Measurements from ENCODE around the gene SDHB.
A peak's percentile ranks its signal among the peaks of the same experiment; 100 is the strongest.

Gene SDHB

DNA sequence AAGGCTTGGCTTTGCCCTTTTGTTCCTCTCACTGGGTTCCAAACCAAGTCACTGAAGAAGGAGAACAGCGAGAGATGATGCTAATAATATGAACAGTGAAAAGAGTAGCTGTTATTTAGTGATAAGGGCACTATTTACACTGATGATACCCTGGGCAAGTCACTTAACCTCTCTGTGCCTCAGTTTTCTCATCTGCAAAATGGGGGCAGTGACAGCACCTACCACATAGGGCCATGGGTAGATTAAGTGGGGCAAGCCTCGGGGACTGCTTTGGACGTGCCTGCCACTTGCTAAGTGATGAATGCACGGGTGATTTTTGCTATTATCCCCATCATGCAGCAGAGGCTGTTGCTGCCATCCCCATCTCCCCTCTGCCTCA, 51.3 kb downstream of the SDHB start:
- no peak overlapping the region for H3K23ac ChIP-seq (ENCODE audit: low read length in 2 of 2)
- H4K8ac ChIP-seq (ENCODE audit: low read length), result no peak overlapping the region
- no peak overlapping the region for H3K4me3 ChIP-seq (ENCODE audit: insufficient read depth in 1 of 2, low read depth in 1 of 2, low read length in 2 of 2)
- H2BK12ac ChIP-seq (ENCODE audit: low read length in 2 of 2), result no peak overlapping the region
- H2AFZ ChIP-seq (ENCODE audit: low read depth, low read length), result no peak overlapping the region
- no peak for DNase-seq
- H3K79me1 ChIP-seq (replicated peaks; ENCODE audit: low read length, poor library complexity, severe bottlenecking), result peaks cover 44% of the 10 kb centered on the region
- H3K4ac ChIP-seq (ENCODE audit: low read depth in 1 of 2, low read length in 2 of 2), result no peak overlapping the region
- no peak overlapping the region for H3K4me2 ChIP-seq (ENCODE audit: low read length, poor library complexity, severe bottlenecking)
- H3K4me1 ChIP-seq (ENCODE audit: control insufficient read depth, insufficient read depth, low read depth, low read length), result peaks cover 8% of the 10 kb centered on the region
- no peak overlapping the region for H4K91ac ChIP-seq (ENCODE audit: low read length)
- no peak overlapping the region for H3K14ac ChIP-seq (ENCODE audit: low read length in 2 of 2)
- 100% methylated on average over 4 of the region's 4 CpGs for WGBS
- H2BK15ac ChIP-seq (ENCODE audit: low read depth, poor library complexity, severe bottlenecking), result no peak overlapping the region
- no peaks in the 10 kb centered on the region for H3K9me3 ChIP-seq (ENCODE audit: control insufficient read depth, low read length)
- no peak overlapping the region for H3K18ac ChIP-seq (ENCODE audit: low read depth in 1 of 2, low read length in 2 of 2)
- no peak overlapping the region for H2BK120ac ChIP-seq (ENCODE audit: low read depth, low read length)
- peaks cover 51 to 89% of the 10 kb centered on the region in 2 experiments for H3K36me3 ChIP-seq (ENCODE audit: control insufficient read depth in 1 of 2, insufficient read depth in 2 of 2, low read depth in 1 of 2, low read length in 2 of 2)
- H3K27me3 ChIP-seq (ENCODE audit: control insufficient read depth in 1 of 2, insufficient read depth in 1 of 2, low read length in 2 of 2), result no peaks in the 10 kb centered on the region
- H3K9ac ChIP-seq (ENCODE audit: low read length), result no peak overlapping the region
- no peak overlapping the region for H3K27ac ChIP-seq (ENCODE audit: low read length, poor library complexity, severe bottlenecking)
- H2BK5ac ChIP-seq (ENCODE audit: low read depth, low read length, poor library complexity, severe bottlenecking), result no peak overlapping the region
- H2AK5ac ChIP-seq (ENCODE audit: low read length, severe bottlenecking), result no peak overlapping the region

DNA sequence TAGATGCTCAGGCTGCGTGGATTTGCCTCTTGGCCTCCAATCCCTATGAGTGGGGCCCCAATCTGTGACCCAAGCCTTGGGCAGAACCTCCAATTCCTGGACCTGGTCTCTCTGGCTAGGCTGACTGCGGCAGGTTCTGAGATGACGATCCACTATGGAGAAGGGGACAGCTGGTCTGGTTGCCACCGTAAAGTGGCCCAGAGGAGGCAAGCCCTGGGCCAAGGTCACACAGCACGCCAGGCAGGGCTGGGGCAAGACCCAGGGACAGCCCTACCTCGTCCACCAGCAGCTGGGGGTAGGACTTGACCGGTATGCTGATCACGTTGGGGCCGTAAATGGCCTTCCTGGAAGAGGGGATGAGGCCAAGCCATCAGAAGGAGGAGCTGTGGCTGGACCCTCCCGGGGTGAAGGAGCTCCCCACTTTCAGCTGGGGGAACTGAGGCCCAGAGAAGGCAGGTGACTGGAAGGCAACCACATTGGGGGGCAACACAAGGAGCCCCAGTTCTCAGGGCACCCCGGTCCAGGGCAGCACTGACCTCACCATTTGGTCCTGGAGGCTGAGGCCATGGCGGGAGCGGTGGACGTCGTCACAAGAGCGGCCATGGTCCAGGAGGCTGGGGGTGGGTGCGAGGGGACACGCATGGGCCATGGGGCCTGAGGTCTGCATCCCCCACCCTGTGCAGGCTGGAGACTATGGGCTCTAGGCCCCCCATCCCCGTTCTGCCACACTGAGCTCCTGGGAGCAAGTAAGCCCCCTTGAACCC, 51.9 kb downstream of the SDHB start:
- Histone ChIP-seq H2BK15ac (ENCODE audit: low read depth, poor library complexity, severe bottlenecking) (no peak overlapping the region), H2BK5ac (ENCODE audit: low read depth, low read length, poor library complexity, severe bottlenecking) (no peak overlapping the region), H3K36me3 (ENCODE audit: control insufficient read depth in 1 of 2, insufficient read depth in 2 of 2, low read depth in 1 of 2, low read length in 2 of 2) (peaks cover 53 to 92% of the 10 kb centered on the region in 2 experiments), H3K27me3 (ENCODE audit: control insufficient read depth in 1 of 2, insufficient read depth in 1 of 2, low read length in 2 of 2) (no peaks in the 10 kb centered on the region), H3K4me2 (ENCODE audit: low read length, poor library complexity, severe bottlenecking) (no peak overlapping the region), H2AFZ (ENCODE audit: low read depth, low read length) (no peak overlapping the region), H3K9me3 (ENCODE audit: control insufficient read depth, low read length) (no peaks in the 10 kb centered on the region), H3K27ac (ENCODE audit: low read length, poor library complexity, severe bottlenecking) (no peak overlapping the region), H3K79me1 (replicated peaks; ENCODE audit: low read length, poor library complexity, severe bottlenecking) (peaks cover 42% of the 10 kb centered on the region), H2BK120ac (ENCODE audit: low read depth, low read length) (no peak overlapping the region), H3K4me3 (ENCODE audit: insufficient read depth in 1 of 2, low read depth in 1 of 2, low read length in 2 of 2) (no peak overlapping the region), H3K14ac (ENCODE audit: low read length in 2 of 2) (no peak overlapping the region), H4K91ac (ENCODE audit: low read length) (no peak overlapping the region), H3K23ac (ENCODE audit: low read length in 2 of 2) (no peak overlapping the region), H3K4me1 (ENCODE audit: control insufficient read depth, insufficient read depth, low read depth, low read length) (peaks cover 5% of the 10 kb centered on the region), H3K18ac (ENCODE audit: low read depth in 1 of 2, low read length in 2 of 2) (no peak overlapping the region), H2AK5ac (ENCODE audit: low read length, severe bottlenecking) (no peak overlapping the region), H3K4ac (ENCODE audit: low read depth in 1 of 2, low read length in 2 of 2) (no peak overlapping the region), H2BK12ac (ENCODE audit: low read length in 2 of 2) (no peak overlapping the region), H4K8ac (ENCODE audit: low read length) (no peak overlapping the region), H3K9ac (ENCODE audit: low read length) (no peak overlapping the region)
- WGBS, result 98% methylated on average over 19 of the region's 19 CpGs
- DNase-seq, result no peak

DNA sequence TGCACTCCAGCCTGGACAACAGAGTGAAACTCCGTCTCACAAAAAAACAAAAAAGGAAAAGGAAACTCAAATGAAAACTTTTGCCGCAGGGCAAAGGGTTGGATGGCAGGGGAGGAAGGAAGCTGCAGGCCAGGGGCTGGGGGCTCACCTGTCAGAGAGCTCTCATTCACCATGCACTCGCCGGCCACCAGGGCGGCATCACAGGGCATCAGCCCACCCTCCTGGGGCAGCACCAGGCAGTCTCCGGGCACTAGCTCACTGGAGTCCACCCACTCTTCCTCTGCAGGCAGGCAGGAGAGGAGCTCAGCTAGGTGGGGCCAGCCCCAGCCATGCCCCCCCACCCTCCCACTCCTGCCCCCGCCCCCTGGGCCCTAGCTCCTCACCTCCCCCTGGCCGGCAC, 54.0 kb downstream of the SDHB start:
- Histone ChIP-seq H2BK120ac (ENCODE audit: low read depth, low read length) (no peak overlapping the region), H3K23ac (ENCODE audit: low read length in 2 of 2) (no peak overlapping the region), H3K4me2 (ENCODE audit: low read length, poor library complexity, severe bottlenecking) (no peak overlapping the region), H3K4me3 (ENCODE audit: insufficient read depth in 1 of 2, low read depth in 1 of 2, low read length in 2 of 2) (no peak overlapping the region), H3K36me3 (ENCODE audit: control insufficient read depth in 1 of 2, insufficient read depth in 2 of 2, low read depth in 1 of 2, low read length in 2 of 2) (peaks cover 54 to 94% of the 10 kb centered on the region in 2 experiments), H3K9ac (ENCODE audit: low read length) (no peak overlapping the region), H4K91ac (ENCODE audit: low read length) (no peak overlapping the region), H3K4me1 (ENCODE audit: control insufficient read depth, insufficient read depth, low read depth, low read length) (peaks cover 4% of the 10 kb centered on the region), H2BK15ac (ENCODE audit: low read depth, poor library complexity, severe bottlenecking) (no peak overlapping the region), H3K14ac (ENCODE audit: low read length in 2 of 2) (no peak overlapping the region), H2BK12ac (ENCODE audit: low read length in 2 of 2) (no peak overlapping the region), H2AFZ (ENCODE audit: low read depth, low read length) (no peak overlapping the region), H3K9me3 (ENCODE audit: control insufficient read depth, low read length) (no peaks in the 10 kb centered on the region), H3K79me1 (replicated peaks; ENCODE audit: low read length, poor library complexity, severe bottlenecking) (peaks cover 49% of the 10 kb centered on the region), H3K18ac (ENCODE audit: low read depth in 1 of 2, low read length in 2 of 2) (no peak overlapping the region), H2AK5ac (ENCODE audit: low read length, severe bottlenecking) (no peak overlapping the region), H4K8ac (ENCODE audit: low read length) (no peak overlapping the region), H3K4ac (ENCODE audit: low read depth in 1 of 2, low read length in 2 of 2) (no peak overlapping the region), H3K27ac (ENCODE audit: low read length, poor library complexity, severe bottlenecking) (no peak overlapping the region), H3K27me3 (ENCODE audit: control insufficient read depth in 1 of 2, insufficient read depth in 1 of 2, low read length in 2 of 2) (no peaks in the 10 kb centered on the region), H2BK5ac (ENCODE audit: low read depth, low read length, poor library complexity, severe bottlenecking) (no peak overlapping the region)
- DNase-seq, result no peak
- WGBS, result 92% methylated on average over 5 of the region's 8 CpGs

DNA sequence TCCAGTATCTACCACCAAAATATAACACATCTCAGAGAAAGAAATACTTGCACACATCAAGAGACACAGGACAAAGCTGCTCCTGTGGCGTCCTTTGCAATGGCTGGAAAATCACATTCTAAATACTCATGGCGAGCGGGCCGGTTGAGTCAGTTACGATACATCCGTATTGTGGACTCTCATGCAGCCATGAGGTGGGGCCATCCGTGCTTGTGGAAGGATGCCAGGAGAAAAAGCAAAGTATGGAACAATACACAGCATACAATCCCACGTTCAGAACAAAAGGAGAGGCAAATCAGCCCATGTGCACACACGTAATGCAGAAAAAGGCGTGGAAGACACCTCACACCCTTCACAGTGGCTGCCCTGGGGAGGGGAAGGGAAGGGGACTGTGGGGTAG, 55.2 kb downstream of the SDHB start:
- Histone ChIP-seq H4K91ac (ENCODE audit: low read length) (no peak overlapping the region), H2AFZ (ENCODE audit: low read depth, low read length) (no peak overlapping the region), H3K27me3 (ENCODE audit: control insufficient read depth in 1 of 2, insufficient read depth in 1 of 2, low read length in 2 of 2) (no peaks in the 10 kb centered on the region), H3K4me3 (ENCODE audit: insufficient read depth in 1 of 2, low read depth in 1 of 2, low read length in 2 of 2) (no peak overlapping the region), H2BK120ac (ENCODE audit: low read depth, low read length) (no peak overlapping the region), H3K9me3 (ENCODE audit: control insufficient read depth, low read length) (no peaks in the 10 kb centered on the region), H2BK5ac (ENCODE audit: low read depth, low read length, poor library complexity, severe bottlenecking) (no peak overlapping the region), H3K14ac (ENCODE audit: low read length in 2 of 2) (no peak overlapping the region), H2AK5ac (ENCODE audit: low read length, severe bottlenecking) (no peak overlapping the region), H3K23ac (ENCODE audit: low read length in 2 of 2) (no peak overlapping the region), H2BK12ac (ENCODE audit: low read length in 2 of 2) (no peak overlapping the region), H3K18ac (ENCODE audit: low read depth in 1 of 2, low read length in 2 of 2) (no peak overlapping the region), H4K8ac (ENCODE audit: low read length) (peak overlapping the region; percentile 21), H2BK15ac (ENCODE audit: low read depth, poor library complexity, severe bottlenecking) (no peak overlapping the region), H3K4ac (ENCODE audit: low read depth in 1 of 2, low read length in 2 of 2) (no peak overlapping the region), H3K4me2 (ENCODE audit: low read length, poor library complexity, severe bottlenecking) (no peak overlapping the region), H3K27ac (ENCODE audit: low read length, poor library complexity, severe bottlenecking) (no peak overlapping the region), H3K79me1 (replicated peaks; ENCODE audit: low read length, poor library complexity, severe bottlenecking) (peaks cover 52% of the 10 kb centered on the region), H3K36me3 (ENCODE audit: control insufficient read depth in 1 of 2, insufficient read depth in 2 of 2, low read depth in 1 of 2, low read length in 2 of 2) (peaks cover 46 to 95% of the 10 kb centered on the region in 2 experiments), H3K9ac (ENCODE audit: low read length) (no peak overlapping the region), H3K4me1 (ENCODE audit: control insufficient read depth, insufficient read depth, low read depth, low read length) (peaks cover 1% of the 10 kb centered on the region)
- DNase-seq, result no peak
- 98% methylated on average over 8 of the region's 10 CpGs for WGBS

Measured in mesenchymal stem cell (in vitro differentiated cells and primary cell).